ENCODE data around the gene DUOXA1.
A peak's percentile ranks its signal among the peaks of the same experiment; 100 is the strongest.

The DUOXA1 gene

DNA sequence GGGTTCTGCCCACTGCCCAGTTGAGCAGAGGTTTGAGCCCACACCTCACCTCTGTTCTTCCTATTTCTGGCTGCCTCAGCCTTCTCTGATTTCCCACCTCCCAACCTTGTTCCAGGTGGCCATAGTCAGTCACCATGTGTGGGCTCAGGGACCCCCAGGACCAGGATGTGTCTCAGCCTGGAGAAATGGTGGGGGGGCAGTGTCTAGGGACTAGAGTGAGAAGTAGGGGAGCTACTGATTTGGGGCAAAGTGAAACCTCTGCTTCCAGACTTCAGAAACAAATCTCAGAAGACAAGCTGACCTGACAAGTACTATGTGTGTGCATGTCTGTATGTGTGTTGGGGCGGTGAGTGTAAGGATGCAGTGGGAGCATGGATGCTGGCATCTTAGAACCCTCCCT lies 35.2 kb upstream of the DUOXA1 start:
- DNase-seq (ENCODE audit: low read depth in 1 of 2, low spot score in 1 of 2): no peak
- TF ChIP-seq JUND (IDR thresholded peaks at IDR 0.05; ENCODE audit: low read depth): no peak
- in situ Hi-C loops (cut with HindIII; ENCODE audit: low pct_unique_long_range_greater_than_20kb, low sequenced_read_pairs): no loop called here

GRCh38 chr15:45163508-45163856 lies 33.8 kb upstream of the DUOXA1 start:
- in situ Hi-C loops (cut with HindIII; ENCODE audit: low pct_unique_long_range_greater_than_20kb, low sequenced_read_pairs): no loop called here
- DNase-seq (ENCODE audit: low read depth in 1 of 2, low spot score in 1 of 2): no peak
- no peak for TF ChIP-seq JUND (IDR thresholded peaks at IDR 0.05; ENCODE audit: low read depth)

GRCh38 chr15:45162771-45163507 lies 33.3 kb upstream of the DUOXA1 start:
- in situ Hi-C loops (cut with HindIII; ENCODE audit: low pct_unique_long_range_greater_than_20kb, low sequenced_read_pairs): no loop called here
- DNase-seq (ENCODE audit: low read depth in 1 of 2, low spot score in 1 of 2): peak; percentile 78 to 93
- no peak for TF ChIP-seq JUND (IDR thresholded peaks at IDR 0.05; ENCODE audit: low read depth)

GRCh38 chr15:45161666-45162065 lies 32.0 kb upstream of the DUOXA1 start:
- no peak for DNase-seq (ENCODE audit: low read depth in 1 of 2, low spot score in 1 of 2)
- in situ Hi-C loops (cut with HindIII; ENCODE audit: low pct_unique_long_range_greater_than_20kb, low sequenced_read_pairs): no loop called here
- TF ChIP-seq JUND (IDR thresholded peaks at IDR 0.05; ENCODE audit: low read depth): no peak

DNA sequence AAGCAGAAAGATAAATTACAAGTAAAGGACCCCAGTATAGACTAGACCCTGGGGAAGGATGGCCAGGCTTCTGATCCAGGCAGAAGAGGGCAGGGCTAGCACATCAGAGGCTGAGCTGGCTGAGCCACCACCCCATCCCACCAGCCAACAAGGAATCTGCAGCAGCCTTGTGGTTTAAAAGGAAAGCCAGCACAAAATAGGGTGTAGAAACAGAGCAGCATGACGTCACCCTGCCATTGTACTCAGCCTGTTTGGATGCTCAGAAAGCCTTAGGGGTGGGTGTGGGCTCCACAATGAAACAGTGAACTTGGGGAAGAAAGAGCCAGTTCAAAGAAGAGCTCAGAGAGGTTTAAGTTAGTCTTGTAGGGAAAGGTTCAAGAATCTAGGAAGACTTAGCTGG lies 28.3 kb upstream of the DUOXA1 start:
- no peak for TF ChIP-seq JUND (IDR thresholded peaks at IDR 0.05; ENCODE audit: low read depth)
- in situ Hi-C loops (cut with HindIII; ENCODE audit: low pct_unique_long_range_greater_than_20kb, low sequenced_read_pairs): no loop called here
- DNase-seq (ENCODE audit: low read depth in 1 of 2, low spot score in 1 of 2): no peak

DNA sequence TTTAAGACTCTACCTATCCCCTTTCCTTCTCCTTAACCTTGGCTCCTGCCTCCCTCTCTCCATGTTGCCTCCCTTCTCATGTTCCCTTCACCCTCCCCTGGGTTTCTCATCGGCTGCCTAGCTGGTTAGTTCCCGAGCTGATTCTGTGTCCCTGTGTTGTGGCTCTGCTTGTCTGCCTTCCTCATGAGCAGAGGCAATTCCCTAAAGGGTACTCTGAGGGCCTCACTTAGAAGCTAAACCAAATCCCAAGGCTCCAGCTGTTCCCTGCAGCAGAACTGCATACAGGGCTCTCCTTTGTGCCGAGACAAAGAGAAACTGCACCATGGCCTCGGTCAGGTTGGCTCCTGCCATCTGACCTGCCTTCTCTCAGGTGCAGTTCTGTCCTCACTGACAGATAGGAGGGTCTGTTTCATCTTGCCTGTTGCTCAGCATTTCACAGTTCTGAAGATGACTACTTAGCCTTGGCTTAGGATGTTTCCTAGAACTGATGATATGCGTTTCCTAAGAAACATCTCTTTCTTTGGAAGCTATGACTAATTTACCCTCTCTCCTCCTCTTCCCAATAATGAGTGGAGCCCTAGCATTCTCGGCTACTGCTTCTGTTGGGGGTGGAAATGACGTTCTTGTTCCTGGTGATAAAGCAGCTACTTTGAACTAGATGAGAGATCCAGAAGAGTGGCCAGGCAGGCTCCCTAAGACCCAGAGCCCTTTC lies 27.2 kb upstream of the DUOXA1 start:
- TF ChIP-seq JUND (IDR thresholded peaks at IDR 0.05; ENCODE audit: low read depth): no peak
- DNase-seq (ENCODE audit: low read depth in 1 of 2, low spot score in 1 of 2): no peak
- in situ Hi-C loops (cut with HindIII; ENCODE audit: low pct_unique_long_range_greater_than_20kb, low sequenced_read_pairs): no loop called here

- in situ Hi-C loops (cut with HindIII; ENCODE audit: low pct_unique_long_range_greater_than_20kb, low sequenced_read_pairs): no loop called here
- no peak for DNase-seq (ENCODE audit: low read depth in 1 of 2, low spot score in 1 of 2)
- TF ChIP-seq JUND (IDR thresholded peaks at IDR 0.05; ENCODE audit: low read depth): no peak
Observed at GRCh38 chr15:45155739-45156138, 26.1 kb upstream of the DUOXA1 start.

- TF ChIP-seq JUND (IDR thresholded peaks at IDR 0.05; ENCODE audit: low read depth): no peak
- in situ Hi-C loops (cut with HindIII; ENCODE audit: low pct_unique_long_range_greater_than_20kb, low sequenced_read_pairs): no loop called here
- no peak for DNase-seq (ENCODE audit: low read depth in 1 of 2, low spot score in 1 of 2)
Observed at GRCh38 chr15:45151998-45152828, 22.5 kb upstream of the DUOXA1 start.

DNA sequence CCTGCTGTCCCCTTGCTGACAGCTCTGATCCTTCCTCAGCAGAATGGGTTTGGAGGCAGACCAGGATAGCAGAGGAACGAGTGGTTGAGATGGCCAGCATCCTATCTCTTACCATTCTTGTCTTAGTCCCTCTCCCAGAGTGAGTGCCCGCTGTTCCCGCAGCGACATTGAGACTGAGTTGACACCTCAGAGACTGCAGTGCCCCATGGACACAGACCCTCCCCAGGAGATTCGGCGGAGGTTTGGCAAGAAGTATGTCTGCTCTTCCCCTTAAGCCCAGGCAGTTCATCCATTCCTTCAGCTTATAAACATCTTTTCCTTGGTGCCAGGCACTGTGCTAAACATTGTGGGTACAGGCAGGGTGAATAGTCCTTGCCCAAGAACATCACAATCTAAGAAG lies 21.3 kb upstream of the DUOXA1 start:
- no peak for DNase-seq (ENCODE audit: low read depth in 1 of 2, low spot score in 1 of 2)
- in situ Hi-C loops (cut with HindIII; ENCODE audit: low pct_unique_long_range_greater_than_20kb, low sequenced_read_pairs): no loop called here
- TF ChIP-seq JUND (IDR thresholded peaks at IDR 0.05; ENCODE audit: low read depth): no peak

DNA sequence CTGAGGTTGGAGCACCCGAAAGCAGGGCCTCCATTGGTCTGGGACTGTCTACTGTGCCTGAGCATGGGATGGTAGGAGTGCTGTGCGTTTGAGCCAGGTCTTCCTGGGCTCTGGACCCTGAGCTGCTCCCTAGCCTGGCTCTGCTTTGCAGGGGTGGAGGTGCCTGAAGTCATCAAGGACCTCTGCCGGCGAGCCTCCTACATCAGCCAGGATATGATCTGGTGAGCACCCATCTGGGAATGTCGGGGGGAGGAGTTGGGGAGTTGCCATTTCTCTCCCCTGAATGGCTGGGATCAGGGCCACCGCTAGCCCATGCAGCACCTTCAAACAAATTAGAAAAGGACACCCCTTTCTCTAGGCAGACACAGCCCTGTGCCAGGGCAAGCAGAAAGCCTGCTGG lies 20.8 kb upstream of the DUOXA1 start:
- in situ Hi-C loops (cut with HindIII; ENCODE audit: low pct_unique_long_range_greater_than_20kb, low sequenced_read_pairs): no loop called here
- no peak for TF ChIP-seq JUND (IDR thresholded peaks at IDR 0.05; ENCODE audit: low read depth)
- no peak for DNase-seq (ENCODE audit: low read depth in 1 of 2, low spot score in 1 of 2)

GRCh38 chr15:45149060-45149459 lies 19.4 kb upstream of the DUOXA1 start:
- in situ Hi-C loops (cut with HindIII; ENCODE audit: low pct_unique_long_range_greater_than_20kb, low sequenced_read_pairs): no loop called here
- DNase-seq (ENCODE audit: low read depth in 1 of 2, low spot score in 1 of 2): no peak
- no peak for TF ChIP-seq JUND (IDR thresholded peaks at IDR 0.05; ENCODE audit: low read depth)

- in situ Hi-C loops (cut with HindIII; ENCODE audit: low pct_unique_long_range_greater_than_20kb, low sequenced_read_pairs): no loop called here
- DNase-seq (ENCODE audit: low read depth in 1 of 2, low spot score in 1 of 2): no peak
- TF ChIP-seq JUND (IDR thresholded peaks at IDR 0.05; ENCODE audit: low read depth): no peak
Observed at GRCh38 chr15:45148076-45149059, 18.7 kb upstream of the DUOXA1 start.

Measured in T47D (cell line).